Chondrocyte (in vitro differentiated cells): ENCODE data around the gene SLC6A4. TPM values are rescaled to one million over a fixed set of nuclear protein-coding genes. Genes with fewer than 3 reads are reported as not detected.

ENCODE experiments used
- DNase-seq: peaks from one replicate; pipeline ENCODE4 v3.0.0; 2021; ENCODE audit warnings: mixed read lengths, low spot score
- H3K27ac Mint-ChIP-seq: one replicate; pipeline ENCODE4 v1.8.0; 2021; ENCODE audit warnings: mild to moderate bottlenecking, moderate library complexity, mixed read lengths; ENCODE audit not compliant: unreplicated experiment
- H3K27me3 Mint-ChIP-seq: 2 replicates; pipeline ENCODE4 v1.8.0; 2021; ENCODE audit warnings: low read depth, mixed read lengths
- H3K36me3 Mint-ChIP-seq: 2 replicates; pipeline ENCODE4 v1.8.0; 2021; ENCODE audit warnings: low read depth, mixed read lengths
- H3K4me1 Mint-ChIP-seq: 2 replicates; pipeline ENCODE4 v1.8.0; 2021; ENCODE audit warnings: low read depth, mild to moderate bottlenecking, mixed read lengths
- H3K4me3 Mint-ChIP-seq: one replicate; pipeline ENCODE4 v1.8.0; 2021; ENCODE audit warnings: mild to moderate bottlenecking, moderate library complexity, mixed read lengths; ENCODE audit not compliant: unreplicated experiment
- H3K9me3 Mint-ChIP-seq: 2 replicates; pipeline ENCODE4 v1.8.0; 2021; ENCODE audit warnings: low read depth, mixed read lengths
- CTCF ChIP-seq: fragments of 200-600 bp; sonication (generic); IDR thresholded peaks from 2 replicates; pipeline ENCODE4 v1.5.0; 2021; ENCODE audit warnings: antibody characterized with exemption, mild to moderate bottlenecking, moderate library complexity
- total RNA-seq: library from RNA; stranded (reverse); gene quantifications from 3 replicates; pipeline ENCODE4 v1.2.1, GENCODE V29; 2021

SLC6A4 gene
- total RNA-seq, 1 donor from 2014 or later: not detected

DNA sequence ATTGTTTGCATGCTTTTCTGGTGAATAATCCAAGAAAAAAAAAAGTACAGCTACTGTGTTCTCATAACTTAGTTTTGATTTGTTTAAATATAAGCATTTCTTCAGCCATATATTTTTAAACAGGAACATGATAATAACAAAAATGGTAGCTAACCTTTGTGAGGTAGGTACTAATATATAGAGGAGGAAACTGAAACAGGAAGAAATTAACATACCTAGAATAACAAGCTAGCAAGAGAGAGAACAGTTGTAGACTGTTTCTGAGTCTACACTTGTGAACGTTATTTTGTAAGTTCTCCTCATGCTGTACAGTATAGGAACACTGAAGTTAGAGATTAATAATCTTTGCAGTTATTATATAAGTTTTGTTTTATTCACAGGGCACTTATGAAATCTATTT lies 69.5 kb downstream of the SLC6A4 start:
- peaks cover 17% of the 10 kb centered on the region for H3K4me1 Mint-ChIP-seq
- peak overlapping the region; percentile 22 for H3K27ac Mint-ChIP-seq
- H3K4me3 Mint-ChIP-seq: no peak overlapping the region
- no peaks in the 10 kb centered on the region for H3K27me3 Mint-ChIP-seq
- peaks cover 9% of the 10 kb centered on the region for H3K36me3 Mint-ChIP-seq
- TF ChIP-seq CTCF: no peak
- DNase-seq: no peak
- no peaks in the 10 kb centered on the region for H3K9me3 Mint-ChIP-seq

- Mint-ChIP-seq H3K36me3 (peaks cover 13% of the 10 kb centered on the region), H3K4me3 (no peak overlapping the region), H3K27me3 (no peaks in the 10 kb centered on the region), H3K27ac (no peak overlapping the region), H3K9me3 (peaks cover 6% of the 10 kb centered on the region), H3K4me1 (peaks cover 17% of the 10 kb centered on the region)
- no peak for DNase-seq
- TF ChIP-seq CTCF: no peak
These were observed 70.3 kb downstream of the SLC6A4 start for GRCh38 chr17:30165147-30165546.

GRCh38 chr17:30164531-30164930 lies 71.0 kb downstream of the SLC6A4 start:
- no peak overlapping the region for H3K4me3 Mint-ChIP-seq
- TF ChIP-seq CTCF: no peak
- H3K9me3 Mint-ChIP-seq: peaks cover 12% of the 10 kb centered on the region
- peaks cover 17% of the 10 kb centered on the region for H3K4me1 Mint-ChIP-seq
- no peak overlapping the region for H3K27ac Mint-ChIP-seq
- no peak for DNase-seq
- no peaks in the 10 kb centered on the region for H3K27me3 Mint-ChIP-seq
- peaks cover 19% of the 10 kb centered on the region for H3K36me3 Mint-ChIP-seq

DNA sequence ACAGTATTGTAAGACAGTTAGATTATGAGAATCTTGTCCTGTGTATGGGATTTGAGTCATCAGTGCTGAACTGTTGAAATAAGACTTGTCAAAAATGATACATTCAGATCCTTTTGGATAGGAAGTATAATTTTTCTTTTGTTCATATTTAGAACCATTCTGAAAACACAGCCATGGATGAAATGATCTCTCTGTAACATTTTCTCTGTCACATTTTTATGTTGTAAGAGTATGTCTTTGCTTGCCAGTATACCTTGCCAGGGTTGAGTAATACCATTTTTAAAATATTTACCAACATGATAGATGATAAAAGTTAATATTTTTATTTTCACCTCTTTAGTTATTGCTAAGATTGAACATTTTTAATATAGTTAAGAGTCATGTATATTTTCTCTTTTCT lies 73.9 kb downstream of the SLC6A4 start:
- Mint-ChIP-seq H3K27ac (no peak overlapping the region), H3K36me3 (peaks cover 28% of the 10 kb centered on the region), H3K4me3 (no peak overlapping the region), H3K27me3 (no peaks in the 10 kb centered on the region), H3K9me3 (peaks cover 22% of the 10 kb centered on the region), H3K4me1 (peaks cover 22% of the 10 kb centered on the region)
- no peak for TF ChIP-seq CTCF
- DNase-seq: no peak

DNA sequence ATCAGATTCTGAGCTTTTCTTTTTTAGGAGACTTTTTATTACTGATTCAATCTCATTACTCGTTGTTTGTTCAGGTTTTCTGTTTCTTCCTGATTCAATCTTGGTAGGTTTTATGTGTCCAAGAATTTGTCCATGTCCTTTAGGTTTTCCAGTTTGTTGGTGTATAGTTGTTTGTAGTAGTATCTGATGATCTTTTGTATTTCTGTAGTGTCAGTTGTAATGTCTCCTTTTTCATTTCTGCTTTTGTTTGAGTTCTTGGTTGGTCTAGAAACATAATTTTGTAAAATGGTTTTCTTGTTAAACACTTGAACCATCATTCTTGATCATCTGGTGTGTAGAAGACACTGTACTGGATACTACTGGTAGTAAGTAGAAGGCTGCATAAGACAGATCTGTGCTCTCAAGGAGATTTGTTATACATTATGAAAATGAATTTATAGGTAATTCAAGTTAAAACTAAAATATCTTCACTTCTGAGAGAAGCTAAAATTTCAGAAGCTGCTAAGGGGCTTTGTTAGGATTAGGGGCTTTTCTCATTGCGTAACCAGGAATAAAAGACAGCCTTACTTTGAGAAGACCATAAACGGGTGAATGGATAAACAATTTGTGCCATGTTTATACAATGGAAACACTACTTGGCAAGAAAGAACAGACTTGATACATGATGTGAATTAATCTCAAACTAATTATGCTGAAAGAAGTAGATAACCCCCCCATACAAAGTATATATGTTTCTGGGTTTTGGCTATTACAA lies 74.9 kb downstream of the SLC6A4 start:
- Mint-ChIP-seq H3K27ac (no peak overlapping the region), H3K4me1 (peaks cover 14% of the 10 kb centered on the region), H3K4me3 (no peak overlapping the region), H3K36me3 (peaks cover 28% of the 10 kb centered on the region), H3K9me3 (peaks cover 22% of the 10 kb centered on the region), H3K27me3 (no peaks in the 10 kb centered on the region)
- no peak for TF ChIP-seq CTCF
- DNase-seq: no peak
